GM23338 (cell line): Measurements from ENCODE around the gene GABRA1. TPM values are rescaled to one million over a fixed set of nuclear protein-coding genes. Genes with fewer than 3 reads are reported as not detected.

Source experiments
- ATAC-seq: fragments of 200-7000 bp; cut with Tn5 transposase; 3 replicates; pipeline ENCODE4 v1.9.1; 2020
- DNase-seq: peaks from one replicate; pipeline ENCODE4 v3.0.0-alpha.2; 2015; ENCODE audit warnings: low spot score
- H2AFZ ChIP-seq: fragments of 200-600 bp; sonication (generic); 2 replicates; pipeline ENCODE4 v1.8.0; 2016; ENCODE audit warnings: antibody characterized with exemption, mild to moderate bottlenecking, moderate library complexity
- H3F3A ChIP-seq: fragments of 200-600 bp; sonication (generic); replicated peaks from 2 replicates; pipeline ENCODE4 v1.8.0; 2017; ENCODE audit warnings: antibody characterized with exemption, mixed run types, low read depth
- H3K27ac ChIP-seq: fragments of 200-600 bp; sonication (generic); 2 replicates; pipeline ENCODE4 v1.6.1; 2016; ENCODE audit warnings: low read depth
- H3K27me3 ChIP-seq: fragments of 200-600 bp; sonication (generic); 2 replicates; pipeline ENCODE4 v1.8.0; 2016; ENCODE audit warnings: mild to moderate bottlenecking, mixed run types, moderate library complexity; ENCODE audit not compliant: insufficient read depth
- H3K36me3 ChIP-seq: fragments of 200-600 bp; sonication (generic); 2 replicates; pipeline ENCODE4 v1.8.0; 2016; ENCODE audit warnings: mild to moderate bottlenecking; ENCODE audit not compliant: insufficient read depth
- H3K4me1 ChIP-seq: fragments of 200-600 bp; sonication (generic); 2 replicates; pipeline ENCODE4 v1.8.0; 2016; ENCODE audit warnings: mild to moderate bottlenecking, moderate library complexity; ENCODE audit not compliant: insufficient read depth
- H3K4me2 ChIP-seq: fragments of 200-600 bp; sonication (generic); 2 replicates; pipeline ENCODE4 v1.7.1; 2017; ENCODE audit warnings: mixed run types
- H3K4me3 ChIP-seq: fragments of 200-600 bp; sonication (generic); 2 replicates; pipeline ENCODE4 v1.6.1; 2016; ENCODE audit warnings: mixed run types
- H3K79me2 ChIP-seq: fragments of 200-600 bp; sonication (generic); replicated peaks from 2 replicates; pipeline ENCODE4 v1.8.0; 2017; ENCODE audit warnings: mild to moderate bottlenecking; ENCODE audit not compliant: insufficient read depth
- H3K9me2 ChIP-seq: fragments of 200-600 bp; sonication (generic); 2 replicates; pipeline ENCODE4 v1.8.0; 2017; ENCODE audit not compliant: insufficient read depth
- H4K20me1 ChIP-seq: fragments of 200-600 bp; sonication (generic); replicated peaks from 2 replicates; pipeline ENCODE4 v1.8.0; 2017; ENCODE audit warnings: mild to moderate bottlenecking; ENCODE audit not compliant: insufficient read depth
- H3K27ac Mint-ChIP-seq: 2 replicates; pipeline ENCODE4 v1.8.0; 2020; ENCODE audit warnings: inconsistent platforms, mild to moderate bottlenecking, moderate library complexity, mixed read lengths
- H3K27me3 Mint-ChIP-seq: 3 replicates; pipeline ENCODE4 v1.8.0; 2022; ENCODE audit warnings: low read depth, mild to moderate bottlenecking, moderate library complexity, mixed read lengths, inconsistent platforms; ENCODE audit not compliant: insufficient read depth, poor library complexity
- H3K36me3 Mint-ChIP-seq: 3 replicates; pipeline ENCODE4 v1.8.0; 2021; ENCODE audit warnings: low read depth, mild to moderate bottlenecking, inconsistent platforms, moderate library complexity, mixed read lengths
- H3K4me1 Mint-ChIP-seq: 3 replicates; pipeline ENCODE4 v1.8.0; 2020; ENCODE audit warnings: mild to moderate bottlenecking, inconsistent platforms, mixed read lengths
- H3K4me3 Mint-ChIP-seq: 3 replicates; pipeline ENCODE4 v1.8.0; 2021; ENCODE audit warnings: moderate library complexity, mild to moderate bottlenecking, inconsistent platforms, mixed read lengths
- H3K9me3 Mint-ChIP-seq: 3 replicates; pipeline ENCODE4 v1.8.0; 2020; ENCODE audit warnings: moderate library complexity, mild to moderate bottlenecking, inconsistent platforms, mixed read lengths
- CREB1 ChIP-seq: fragments of 250-450 bp; sonication (Bioruptor Pico); IDR thresholded peaks from 2 replicates; pipeline ENCODE4 v1.5.0; 2020; ENCODE audit warnings: low read depth, mild to moderate bottlenecking, moderate library complexity
- CTCF ChIP-seq, 2 experiments: fragments of 200-600 bp in 1 of 2; sonication (generic) in 1 of 2; conservative IDR thresholded peaks; 2 replicates each; pipeline versions ENCODE4 v1.5.1 to v1.6.1; 2016 to 2017; ENCODE audit warnings: antibody characterized with exemption in 2 of 2, low read depth in 2 of 2, mild to moderate bottlenecking in 2 of 2, moderate library complexity in 1 of 2
- ETS1 ChIP-seq: IDR thresholded peaks from 2 replicates; pipeline ENCODE4 v1.6.1; 2016; ENCODE audit warnings: antibody characterized with exemption
- EZH2 ChIP-seq: fragments of 200-600 bp; sonication (generic); IDR thresholded peaks from one replicate; pipeline ENCODE4 v1.8.0; 2017; ENCODE audit warnings: antibody characterized with exemption, mild to moderate bottlenecking, low read depth; ENCODE audit not compliant: unreplicated experiment
- EZH2phosphoT487 ChIP-seq: fragments of 200-600 bp; sonication (generic); IDR thresholded peaks from one replicate; pipeline ENCODE4 v1.8.1; 2018; ENCODE audit warnings: antibody characterized with exemption; ENCODE audit not compliant: unreplicated experiment
- JUNB ChIP-seq: IDR thresholded peaks from one replicate; pipeline ENCODE4 v1.6.1; 2016; ENCODE audit warnings: antibody characterized with exemption; ENCODE audit not compliant: unreplicated experiment
- NANOG ChIP-seq: IDR thresholded peaks from 2 replicates; pipeline ENCODE4 v1.6.1; 2016; ENCODE audit warnings: antibody characterized with exemption, borderline replicate concordance
- POLR2AphosphoS5 ChIP-seq: IDR thresholded peaks from 2 replicates; pipeline ENCODE4 v1.6.1; 2016; ENCODE audit warnings: antibody characterized with exemption, low read depth
- REST ChIP-seq: IDR thresholded peaks from one replicate; pipeline ENCODE4 v1.6.1; 2018; ENCODE audit warnings: antibody characterized with exemption; ENCODE audit not compliant: unreplicated experiment
- STAT1 ChIP-seq: IDR thresholded peaks from one replicate; pipeline ENCODE4 v1.6.1; 2016; ENCODE audit warnings: antibody characterized with exemption; ENCODE audit not compliant: unreplicated experiment
- ZNF114 ChIP-seq: fragments of 250-450 bp; sonication (Bioruptor Pico); IDR thresholded peaks from 2 replicates; pipeline ENCODE4 v1.5.0; 2020; ENCODE audit warnings: mild to moderate bottlenecking, moderate library complexity
- ZNF331 ChIP-seq: fragments of 250-450 bp; sonication (Bioruptor Pico); IDR thresholded peaks from 2 replicates; pipeline ENCODE4 v1.5.0; 2020; ENCODE audit warnings: low read depth, mild to moderate bottlenecking, moderate library complexity
- ZNF462 ChIP-seq: fragments of 250-450 bp; sonication (Bioruptor Pico); IDR thresholded peaks from 2 replicates; pipeline ENCODE4 v1.5.0; 2020; ENCODE audit warnings: mild to moderate bottlenecking, moderate library complexity
- polyA plus RNA-seq: library from polyadenylated mRNA; unstranded; fragments of >200 nt; fragmentation: Nextera tagmentation; extraction: Ambion mirVana; gene quantifications from 2 replicates; pipeline ENCODE4 v1.2.1, GENCODE V29; 2016
- total RNA-seq: library from RNA; depleted of rRNA; stranded (reverse); fragments of >200 nt; shearing (Covaris generic); gene quantifications from 2 replicates; pipeline ENCODE4 v1.2.3, GENCODE V29; 2014

The GABRA1 gene
- total and polyA plus RNA-seq, 2 experiments from 2014 or later, result 0.52 TPM

GRCh38 chr5:161899590-161899989 is 51.7 kb downstream of the GABRA1 start:
- no peaks in the 10 kb centered on the region for H3K79me2 ChIP-seq
- no peaks in the 10 kb centered on the region for H3K27me3 Mint-ChIP-seq
- no peak for ATAC-seq

More at GRCh38 chr5:161899590-161899989, 51.7 kb downstream of the GABRA1 start:
- Histone ChIP-seq H3K27me3 (no peaks in the 10 kb centered on the region), H2AFZ (no peak overlapping the region), H3K9me2 (no peaks in the 10 kb centered on the region), H3K4me1 (no peaks in the 10 kb centered on the region), H3K36me3 (no peaks in the 10 kb centered on the region), H3K4me2 (no peak overlapping the region), H3K4me3 (no peak overlapping the region), H4K20me1 (no peaks in the 10 kb centered on the region), H3F3A (no peaks in the 10 kb centered on the region), H3K27ac (no peak overlapping the region)
- Mint-ChIP-seq H3K27ac (no peak overlapping the region), H3K4me3 (no peak overlapping the region), H3K9me3 (no peaks in the 10 kb centered on the region), H3K36me3 (no peaks in the 10 kb centered on the region), H3K4me1 (no peaks in the 10 kb centered on the region)
- TF ChIP-seq EZH2 (no peak), ZNF331 (CRISPR knock-in tag) (no peak), STAT1 (no peak), ZNF462 (CRISPR knock-in tag) (no peak), REST (no peak), ETS1 (no peak), CREB1 (CRISPR knock-in tag) (no peak), POLR2AphosphoS5 (no peak), EZH2phosphoT487 (no peak), CTCF (conservative IDR thresholded peaks at IDR 0.05; ENCODE audit: low read depth in 2 of 2) (no peak), ZNF114 (CRISPR knock-in tag) (no peak), NANOG (no peak), JUNB (no peak)
- no peak for DNase-seq
